ENCODE measurements around the gene ARIH1.
"Not testable (repeated sequence)": the region's sequence is repeated elsewhere in the genome, so short reads cannot be mapped to it uniquely, and the experiment has no call there.

The ARIH1 gene, protein sequence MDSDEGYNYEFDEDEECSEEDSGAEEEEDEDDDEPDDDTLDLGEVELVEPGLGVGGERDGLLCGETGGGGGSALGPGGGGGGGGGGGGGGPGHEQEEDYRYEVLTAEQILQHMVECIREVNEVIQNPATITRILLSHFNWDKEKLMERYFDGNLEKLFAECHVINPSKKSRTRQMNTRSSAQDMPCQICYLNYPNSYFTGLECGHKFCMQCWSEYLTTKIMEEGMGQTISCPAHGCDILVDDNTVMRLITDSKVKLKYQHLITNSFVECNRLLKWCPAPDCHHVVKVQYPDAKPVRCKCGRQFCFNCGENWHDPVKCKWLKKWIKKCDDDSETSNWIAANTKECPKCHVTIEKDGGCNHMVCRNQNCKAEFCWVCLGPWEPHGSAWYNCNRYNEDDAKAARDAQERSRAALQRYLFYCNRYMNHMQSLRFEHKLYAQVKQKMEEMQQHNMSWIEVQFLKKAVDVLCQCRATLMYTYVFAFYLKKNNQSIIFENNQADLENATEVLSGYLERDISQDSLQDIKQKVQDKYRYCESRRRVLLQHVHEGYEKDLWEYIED

DNA sequence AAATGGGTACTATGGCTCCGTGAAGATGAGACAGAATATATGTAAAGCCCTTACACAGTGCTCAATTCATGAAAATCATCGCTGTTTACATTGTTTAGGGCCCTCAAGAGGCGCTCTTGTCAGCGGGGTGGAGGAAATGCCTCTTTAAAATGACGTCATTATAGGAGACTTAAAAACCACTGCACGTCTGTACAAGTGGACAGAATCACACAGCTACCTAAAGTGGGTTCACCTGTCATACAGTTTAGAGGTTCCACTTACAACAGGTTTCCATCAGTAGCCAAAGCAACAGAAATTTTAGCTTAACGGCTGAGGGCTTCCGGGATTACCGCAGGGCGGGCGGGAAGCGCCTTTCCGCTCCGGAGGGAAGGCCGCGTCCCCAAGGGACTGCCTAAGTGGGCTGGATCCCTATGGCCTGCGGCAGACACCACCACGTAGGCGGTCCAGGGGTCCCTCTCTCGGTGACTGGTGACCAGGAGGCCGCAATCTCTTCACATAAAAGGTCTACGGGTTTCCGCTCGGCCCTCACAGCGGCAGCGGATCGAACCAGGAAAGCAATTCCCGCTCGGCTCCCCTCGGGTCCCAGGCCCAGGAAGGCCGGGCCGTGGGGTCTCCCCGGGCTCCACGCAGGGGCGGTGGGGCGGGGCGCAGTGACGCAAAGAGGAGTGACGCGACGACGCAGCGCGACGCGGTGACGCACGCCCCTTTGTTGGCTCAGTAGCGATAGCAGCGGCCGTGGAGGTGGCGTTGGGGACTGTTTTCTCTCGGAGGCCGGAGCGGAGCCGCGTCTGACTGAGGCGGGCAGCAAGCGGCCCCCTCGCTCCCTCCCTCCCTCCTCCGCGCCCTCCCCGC lies at the start of gene ARIH1:
ARIH1 (plus strand) TSS at position 717 of the 852 bp plus-strand sequence. CDS start 310 bp downstream, outside the sequence.
- Histone ChIP-seq H3K9me3 (ENCODE audit: low read length) (no peaks in the 10 kb centered on the region), H3K27ac (ENCODE audit: low read depth, low read length) (peak within 1 kb of the TSS; percentile 100), H3K36me3 (ENCODE audit: insufficient read depth, low read length) (no peaks in the 10 kb centered on the region), H3K4me3 (ENCODE audit: low read depth in 1 of 2, low read length in 2 of 2) (peak within 1 kb of the TSS; percentile 78 to 91), H3K4me1 (ENCODE audit: insufficient read depth, low read length) (peaks cover 44% of the 10 kb centered on the region), H3K27me3 (ENCODE audit: control insufficient read depth in 1 of 2, insufficient read depth in 2 of 2, low read length in 2 of 2) (no peaks in the 10 kb centered on the region), H3K9ac (ENCODE audit: low read length) (peak within 1 kb of the TSS; percentile 99)

DNA sequence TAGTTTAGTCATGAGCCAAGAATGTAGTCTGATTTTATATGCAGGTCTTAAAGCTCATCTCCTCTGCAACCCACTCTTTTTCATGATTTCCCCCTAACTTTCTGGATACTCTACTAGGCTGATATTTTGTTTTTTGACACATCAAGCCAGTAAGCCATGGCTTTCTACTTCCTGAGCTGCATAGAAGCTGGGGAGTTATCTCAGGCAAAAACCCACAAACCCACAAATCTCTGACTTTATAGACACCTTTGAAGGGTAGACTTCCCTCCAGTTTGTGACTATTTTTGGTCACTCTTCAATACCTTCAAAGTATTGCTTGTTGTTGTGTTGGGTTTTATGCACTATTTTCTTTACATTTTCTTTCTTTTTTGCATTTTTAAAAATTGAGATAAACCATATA lies 47.4 kb upstream of the ARIH1 start:
- no peaks in the 10 kb centered on the region for H3K27me3 ChIP-seq (ENCODE audit: control insufficient read depth in 1 of 2, insufficient read depth in 2 of 2, low read length in 2 of 2)
- no peak overlapping the region for H3K4me3 ChIP-seq (ENCODE audit: low read depth in 1 of 2, low read length in 2 of 2)
- H3K27ac ChIP-seq (ENCODE audit: low read depth, low read length), result no peak overlapping the region
- no peaks in the 10 kb centered on the region for H3K4me1 ChIP-seq (ENCODE audit: insufficient read depth, low read length)
- no peak overlapping the region for H3K9ac ChIP-seq (ENCODE audit: low read length)
- H3K36me3 ChIP-seq (ENCODE audit: insufficient read depth, low read length), result no peaks in the 10 kb centered on the region
- H3K9me3 ChIP-seq (ENCODE audit: low read length), result no peaks in the 10 kb centered on the region

DNA sequence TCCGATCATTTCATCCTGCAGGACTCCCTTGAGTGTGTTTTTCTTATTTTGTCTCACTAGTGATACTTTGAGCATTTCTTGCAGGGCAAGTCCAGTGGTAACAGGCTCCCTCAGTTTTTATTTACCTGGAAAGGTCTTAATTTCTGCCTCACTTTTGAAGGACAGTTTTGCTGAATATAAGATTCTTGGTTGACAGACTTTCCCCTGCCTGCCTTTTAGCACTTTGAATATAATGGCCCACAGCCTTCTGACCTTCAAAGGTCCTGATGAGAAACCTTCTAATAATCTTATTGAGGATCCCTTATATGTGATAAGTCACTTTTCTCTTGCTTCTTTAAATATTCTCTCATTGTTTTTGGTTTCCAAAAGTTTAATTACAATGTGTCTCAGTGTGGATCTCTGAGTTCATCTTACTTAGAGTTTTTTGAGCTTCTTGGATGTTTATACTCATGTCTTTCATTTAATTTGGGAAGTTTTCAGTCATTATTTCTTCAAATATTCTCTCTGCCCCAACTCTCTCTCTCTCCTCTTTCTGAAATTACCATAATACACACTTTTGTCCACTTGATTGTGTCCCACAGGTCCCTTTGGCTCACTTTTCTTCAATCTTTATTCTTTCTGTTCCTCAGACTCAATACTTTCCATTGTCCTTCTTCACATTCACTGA lies 36.3 kb upstream of the ARIH1 start:
- Histone ChIP-seq H3K9ac (ENCODE audit: low read length) (no peak overlapping the region), H3K27ac (ENCODE audit: low read depth, low read length) (no peak overlapping the region), H3K4me1 (ENCODE audit: insufficient read depth, low read length) (no peaks in the 10 kb centered on the region), H3K9me3 (ENCODE audit: low read length) (peaks cover 9% of the 10 kb centered on the region), H3K4me3 (ENCODE audit: low read depth in 1 of 2, low read length in 2 of 2) (no peak overlapping the region), H3K27me3 (ENCODE audit: control insufficient read depth in 1 of 2, insufficient read depth in 2 of 2, low read length in 2 of 2) (peaks cover 0 to 4% of the 10 kb centered on the region in 2 donors), H3K36me3 (ENCODE audit: insufficient read depth, low read length) (no peaks in the 10 kb centered on the region)

DNA sequence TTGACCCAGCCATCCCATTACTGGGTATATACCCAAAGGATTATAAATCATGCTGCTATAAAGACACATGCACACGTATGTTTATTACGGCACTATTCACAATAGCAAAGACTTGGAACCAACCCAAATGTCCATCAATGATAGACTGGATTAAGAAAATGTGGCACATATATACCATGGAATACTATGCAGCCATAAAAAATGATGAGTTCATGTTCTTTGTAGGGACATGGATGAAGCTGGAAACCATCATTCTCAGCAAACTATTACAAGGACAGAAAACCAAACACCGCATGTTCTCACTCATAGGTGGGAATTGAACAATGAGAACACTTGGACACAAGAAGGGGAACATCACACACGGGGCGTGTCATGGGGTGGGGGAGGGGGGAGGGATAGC lies 31.3 kb upstream of the ARIH1 start:
- not testable (repeated sequence) for H3K9ac ChIP-seq (ENCODE audit: low read length); H3K27me3 ChIP-seq (ENCODE audit: control insufficient read depth in 1 of 2, insufficient read depth in 2 of 2, low read length in 2 of 2)

DNA sequence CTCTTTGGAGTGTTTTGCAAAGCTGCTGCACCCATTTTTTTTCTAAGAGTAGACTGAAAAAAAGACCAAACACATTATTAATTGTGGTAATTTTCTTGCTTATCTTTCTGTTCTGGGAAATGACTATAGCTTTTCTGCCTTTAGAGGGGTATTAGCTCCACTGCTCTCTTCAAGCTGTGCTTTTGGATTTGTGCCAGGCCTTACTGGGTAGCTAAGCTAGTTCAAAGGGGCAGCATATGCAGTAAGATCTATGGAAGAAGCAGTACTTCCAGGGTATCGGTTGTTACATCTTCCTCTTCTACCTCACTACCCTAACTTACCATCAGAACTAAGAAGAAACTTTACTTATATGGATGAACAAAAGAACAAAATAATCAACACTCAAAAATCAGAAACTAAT lies 28.7 kb upstream of the ARIH1 start:
- Histone ChIP-seq H3K27ac (ENCODE audit: low read depth, low read length) (no peak overlapping the region), H3K27me3 (ENCODE audit: control insufficient read depth in 1 of 2, insufficient read depth in 2 of 2, low read length in 2 of 2) (no peaks in the 10 kb centered on the region), H3K36me3 (ENCODE audit: insufficient read depth, low read length) (no peaks in the 10 kb centered on the region), H3K9me3 (ENCODE audit: low read length) (no peaks in the 10 kb centered on the region), H3K4me1 (ENCODE audit: insufficient read depth, low read length) (no peaks in the 10 kb centered on the region), H3K4me3 (ENCODE audit: low read depth in 1 of 2, low read length in 2 of 2) (no peak overlapping the region), H3K9ac (ENCODE audit: low read length) (no peak overlapping the region)

More for the DNA sequence above, 31.3 kb upstream of the ARIH1 start:
- not testable (repeated sequence) for H3K4me1 ChIP-seq (ENCODE audit: insufficient read depth, low read length); H3K27ac ChIP-seq (ENCODE audit: low read depth, low read length); H3K4me3 ChIP-seq (ENCODE audit: low read depth in 1 of 2, low read length in 2 of 2); H3K9me3 ChIP-seq (ENCODE audit: low read length); H3K36me3 ChIP-seq (ENCODE audit: insufficient read depth, low read length)

DNA sequence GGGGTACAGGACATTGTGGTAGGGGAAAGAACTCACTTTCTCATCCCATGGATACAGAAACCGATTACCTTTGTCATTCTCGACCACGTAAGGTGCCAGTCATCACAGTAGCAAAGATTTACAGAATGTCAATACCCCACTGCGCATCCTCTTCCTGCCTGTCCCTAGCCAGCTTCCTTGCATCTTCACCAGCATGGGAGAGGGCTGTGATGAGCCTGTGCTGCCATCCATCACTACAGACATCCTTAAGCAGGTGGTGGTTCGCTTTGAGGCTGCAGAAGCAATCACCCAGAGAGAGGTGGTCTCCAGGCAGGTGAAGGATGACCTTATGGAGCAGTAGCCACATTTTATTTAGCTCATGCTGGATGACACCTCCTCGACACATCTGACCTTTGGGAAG lies 23.3 kb upstream of the ARIH1 start:
- no peaks in the 10 kb centered on the region for H3K27me3 ChIP-seq (ENCODE audit: control insufficient read depth in 1 of 2, insufficient read depth in 2 of 2, low read length in 2 of 2)
- H3K4me1 ChIP-seq (ENCODE audit: insufficient read depth, low read length), result no peaks in the 10 kb centered on the region
- H3K36me3 ChIP-seq (ENCODE audit: insufficient read depth, low read length), result no peaks in the 10 kb centered on the region
- H3K9ac ChIP-seq (ENCODE audit: low read length), result no peak overlapping the region
- no peak overlapping the region for H3K27ac ChIP-seq (ENCODE audit: low read depth, low read length)
- H3K4me3 ChIP-seq (ENCODE audit: low read depth in 1 of 2, low read length in 2 of 2), result no peak overlapping the region
- no peaks in the 10 kb centered on the region for H3K9me3 ChIP-seq (ENCODE audit: low read length)

DNA sequence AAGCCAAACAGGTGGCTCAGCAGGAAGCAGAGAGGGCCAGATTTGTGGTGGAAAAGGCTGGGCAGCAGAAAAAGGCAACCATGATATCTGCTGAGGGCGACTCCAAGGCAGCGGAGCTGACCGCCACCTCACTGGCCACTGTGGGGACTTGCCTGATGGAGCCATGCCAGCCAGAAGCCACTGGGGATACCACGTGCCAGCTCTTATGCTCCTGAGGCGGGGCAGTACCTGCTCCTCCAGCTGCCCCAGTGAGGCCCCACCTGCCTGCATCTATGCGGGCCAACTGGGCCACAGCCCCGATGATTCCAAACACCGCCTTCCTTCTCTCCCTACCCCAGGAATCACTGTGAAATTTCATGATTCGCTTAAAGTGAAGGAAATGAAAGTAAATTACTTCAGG lies 22.9 kb upstream of the ARIH1 start:
- no peak overlapping the region for H3K9ac ChIP-seq (ENCODE audit: low read length)
- no peak overlapping the region for H3K27ac ChIP-seq (ENCODE audit: low read depth, low read length)
- no peak overlapping the region for H3K4me3 ChIP-seq (ENCODE audit: low read depth in 1 of 2, low read length in 2 of 2)
- H3K9me3 ChIP-seq (ENCODE audit: low read length), result no peaks in the 10 kb centered on the region
- H3K4me1 ChIP-seq (ENCODE audit: insufficient read depth, low read length), result no peaks in the 10 kb centered on the region
- H3K27me3 ChIP-seq (ENCODE audit: control insufficient read depth in 1 of 2, insufficient read depth in 2 of 2, low read length in 2 of 2), result no peaks in the 10 kb centered on the region
- H3K36me3 ChIP-seq (ENCODE audit: insufficient read depth, low read length), result no peaks in the 10 kb centered on the region

DNA sequence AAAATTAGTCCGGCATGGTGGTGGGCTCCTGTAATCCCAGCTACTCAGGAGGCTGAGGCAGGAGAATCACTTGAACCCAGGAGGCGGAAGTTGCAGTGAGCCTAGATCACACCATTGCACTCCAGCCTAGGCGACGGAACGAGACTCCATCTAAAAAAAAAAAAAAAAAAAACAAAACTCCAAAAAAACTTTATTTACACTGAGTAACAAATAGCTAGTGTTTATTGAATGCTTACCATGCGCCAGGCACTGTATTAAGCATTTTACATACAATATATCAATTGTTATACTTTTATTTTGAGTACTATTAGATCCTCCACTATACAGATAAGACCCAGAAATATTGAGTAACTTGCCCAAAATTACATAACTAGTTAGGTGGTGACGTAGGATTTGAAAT lies 17.4 kb upstream of the ARIH1 start:
- Histone ChIP-seq H3K4me3 (ENCODE audit: low read depth in 1 of 2, low read length in 2 of 2) (no peak overlapping the region), H3K27me3 (ENCODE audit: control insufficient read depth in 1 of 2, insufficient read depth in 2 of 2, low read length in 2 of 2) (no peaks in the 10 kb centered on the region), H3K9me3 (ENCODE audit: low read length) (no peaks in the 10 kb centered on the region), H3K9ac (ENCODE audit: low read length) (no peak overlapping the region), H3K36me3 (ENCODE audit: insufficient read depth, low read length) (no peaks in the 10 kb centered on the region), H3K27ac (ENCODE audit: low read depth, low read length) (no peak overlapping the region), H3K4me1 (ENCODE audit: insufficient read depth, low read length) (no peaks in the 10 kb centered on the region)

DNA sequence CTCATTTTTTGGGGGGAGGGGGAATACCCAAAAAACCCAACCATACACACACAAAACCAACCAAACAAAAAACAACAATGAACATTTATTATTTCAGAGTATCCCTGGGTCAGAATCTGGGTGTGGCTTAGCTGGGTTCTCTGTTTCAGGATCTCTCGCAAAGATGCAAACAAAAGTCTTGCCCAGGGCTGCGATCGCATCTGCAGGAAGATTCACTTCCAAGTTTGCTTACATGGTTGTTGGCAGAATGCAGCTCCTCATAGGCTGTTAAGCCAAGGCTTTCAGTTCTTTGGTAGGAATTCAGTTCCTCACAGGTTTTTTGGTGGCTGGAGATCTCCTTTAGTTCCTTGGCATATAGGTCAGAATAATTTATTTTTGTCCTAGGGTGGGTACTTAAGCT lies 13.7 kb upstream of the ARIH1 start:
- H3K4me3 ChIP-seq (ENCODE audit: low read depth in 1 of 2, low read length in 2 of 2), result no peak overlapping the region
- H3K4me1 ChIP-seq (ENCODE audit: insufficient read depth, low read length), result no peaks in the 10 kb centered on the region
- no peak overlapping the region for H3K9ac ChIP-seq (ENCODE audit: low read length)
- no peaks in the 10 kb centered on the region for H3K9me3 ChIP-seq (ENCODE audit: low read length)
- no peaks in the 10 kb centered on the region for H3K27me3 ChIP-seq (ENCODE audit: control insufficient read depth in 1 of 2, insufficient read depth in 2 of 2, low read length in 2 of 2)
- H3K36me3 ChIP-seq (ENCODE audit: insufficient read depth, low read length), result no peaks in the 10 kb centered on the region
- no peak overlapping the region for H3K27ac ChIP-seq (ENCODE audit: low read depth, low read length)

DNA sequence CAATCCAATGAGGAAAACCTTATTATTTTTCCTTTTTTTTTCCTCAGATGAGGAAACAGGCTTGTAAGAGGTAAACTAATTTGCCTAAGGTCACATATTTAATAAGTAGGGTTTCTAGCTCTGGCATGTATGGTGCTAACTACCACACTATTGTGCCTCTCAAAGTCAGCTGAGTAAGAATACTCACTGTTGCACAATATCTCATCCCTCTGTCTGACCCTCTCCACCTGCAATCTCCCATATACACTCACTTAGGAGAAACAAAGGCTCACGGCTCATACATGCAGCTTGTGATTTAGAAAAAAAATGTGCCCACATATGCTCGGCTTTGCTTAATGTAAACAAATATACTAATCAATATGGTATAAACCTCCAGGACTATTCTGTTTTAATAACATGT lies 10.4 kb upstream of the ARIH1 start:
- H3K27ac ChIP-seq (ENCODE audit: low read depth, low read length), result no peak overlapping the region
- no peak overlapping the region for H3K4me3 ChIP-seq (ENCODE audit: low read depth in 1 of 2, low read length in 2 of 2)

DNA sequence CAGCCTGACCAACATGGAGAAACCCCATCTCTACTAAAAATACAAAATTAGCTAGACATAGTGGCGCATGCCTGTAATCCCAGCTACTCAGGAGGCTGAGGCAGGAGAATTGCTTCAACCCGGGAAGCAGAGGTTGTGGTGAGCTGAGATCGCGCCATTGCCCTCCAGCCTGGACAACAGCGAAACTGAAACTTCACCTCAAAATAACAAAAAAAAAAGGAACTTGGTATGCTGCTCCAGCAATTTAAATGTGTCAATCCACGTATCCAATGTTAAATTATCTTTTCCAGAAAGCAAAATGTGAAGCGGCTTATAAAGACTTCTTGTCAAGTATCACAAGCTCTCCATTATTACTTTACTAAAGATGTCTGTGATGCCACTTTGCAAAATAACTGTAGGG lies 9.9 kb upstream of the ARIH1 start:
- Histone ChIP-seq H3K27me3 (ENCODE audit: control insufficient read depth in 1 of 2, insufficient read depth in 2 of 2, low read length in 2 of 2) (no peaks in the 10 kb centered on the region), H3K27ac (ENCODE audit: low read depth, low read length) (no peak overlapping the region), H3K9me3 (ENCODE audit: low read length) (no peaks in the 10 kb centered on the region), H3K4me1 (ENCODE audit: insufficient read depth, low read length) (no peaks in the 10 kb centered on the region), H3K9ac (ENCODE audit: low read length) (no peak overlapping the region), H3K4me3 (ENCODE audit: low read depth in 1 of 2, low read length in 2 of 2) (no peak overlapping the region), H3K36me3 (ENCODE audit: insufficient read depth, low read length) (no peaks in the 10 kb centered on the region)

More for the DNA sequence above, 10.4 kb upstream of the ARIH1 start:
- no peaks in the 10 kb centered on the region for H3K9me3 ChIP-seq (ENCODE audit: low read length)
- H3K36me3 ChIP-seq (ENCODE audit: insufficient read depth, low read length), result no peaks in the 10 kb centered on the region
- H3K27me3 ChIP-seq (ENCODE audit: control insufficient read depth in 1 of 2, insufficient read depth in 2 of 2, low read length in 2 of 2), result no peaks in the 10 kb centered on the region
- H3K4me1 ChIP-seq (ENCODE audit: insufficient read depth, low read length), result no peaks in the 10 kb centered on the region
- H3K9ac ChIP-seq (ENCODE audit: low read length), result no peak overlapping the region
